Body of pancreas (tissue), 4 donors: ENCODE measurements around the gene LRRC56.

Experiments used
- POLR2A ChIP-seq, 3 donors: fragments of 450-650 bp; IDR thresholded peaks; one replicate each; pipeline ENCODE4 v1.6.1; 2016; ENCODE audit warnings: antibody characterized with exemption in 3 of 3, mild to moderate bottlenecking in 2 of 3
- TF ChIP-seq, protein P1 (sequence below), 7 experiments: fragments of 450-650 bp in 4 of 7; fragments of 200-600 bp in 3 of 7; sonication (generic) in 3 of 7; IDR thresholded peaks; one replicate each; pipeline ENCODE4 v1.5.1; 2016 to 2019; ENCODE audit warnings: antibody characterized with exemption in 7 of 7

- TF ChIP-seq, protein P1, sequence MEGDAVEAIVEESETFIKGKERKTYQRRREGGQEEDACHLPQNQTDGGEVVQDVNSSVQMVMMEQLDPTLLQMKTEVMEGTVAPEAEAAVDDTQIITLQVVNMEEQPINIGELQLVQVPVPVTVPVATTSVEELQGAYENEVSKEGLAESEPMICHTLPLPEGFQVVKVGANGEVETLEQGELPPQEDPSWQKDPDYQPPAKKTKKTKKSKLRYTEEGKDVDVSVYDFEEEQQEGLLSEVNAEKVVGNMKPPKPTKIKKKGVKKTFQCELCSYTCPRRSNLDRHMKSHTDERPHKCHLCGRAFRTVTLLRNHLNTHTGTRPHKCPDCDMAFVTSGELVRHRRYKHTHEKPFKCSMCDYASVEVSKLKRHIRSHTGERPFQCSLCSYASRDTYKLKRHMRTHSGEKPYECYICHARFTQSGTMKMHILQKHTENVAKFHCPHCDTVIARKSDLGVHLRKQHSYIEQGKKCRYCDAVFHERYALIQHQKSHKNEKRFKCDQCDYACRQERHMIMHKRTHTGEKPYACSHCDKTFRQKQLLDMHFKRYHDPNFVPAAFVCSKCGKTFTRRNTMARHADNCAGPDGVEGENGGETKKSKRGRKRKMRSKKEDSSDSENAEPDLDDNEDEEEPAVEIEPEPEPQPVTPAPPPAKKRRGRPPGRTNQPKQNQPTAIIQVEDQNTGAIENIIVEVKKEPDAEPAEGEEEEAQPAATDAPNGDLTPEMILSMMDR (IDR thresholded peaks at IDR 0.05): no peak
- TF ChIP-seq POLR2A (IDR thresholded peaks at IDR 0.05): no peak
These were observed 32.0 kb downstream of the LRRC56 start for GRCh38 chr11:569158-569885.
